Measurements from ENCODE around the gene ZNF687.

The ZNF687 gene

GRCh38 chr1:151340870-151341754 is 59.0 kb downstream of the ZNF687 start:
- H3K4me3 ChIP-seq (ENCODE audit: low read length) = no peak overlapping the region
- TF ChIP-seq CTCF (conservative IDR thresholded peaks at IDR 0.05; ENCODE audit: low read depth, low read length) = peak; percentile 66
- no peak for DNase-seq (ENCODE audit: low read depth)
